Neural crest cell (in vitro differentiated cells): ENCODE results near the gene PITHD1. TPM values are rescaled to one million over a fixed set of nuclear protein-coding genes. Genes with fewer than 3 reads are reported as not detected.

ENCODE experiments used
- DNase-seq: peaks from one replicate; pipeline ENCODE4 v3.0.0; 2021; ENCODE audit warnings: low read depth, mixed read lengths, low spot score
- H3K27ac Mint-ChIP-seq: one replicate; pipeline ENCODE4 v1.8.0; 2021; ENCODE audit warnings: mild to moderate bottlenecking, mixed read lengths; ENCODE audit not compliant: unreplicated experiment
- H3K27me3 Mint-ChIP-seq: 2 replicates; pipeline ENCODE4 v1.8.0; 2021; ENCODE audit warnings: low read depth, mild to moderate bottlenecking, mixed read lengths
- H3K36me3 Mint-ChIP-seq: 2 replicates; pipeline ENCODE4 v1.8.0; 2021; ENCODE audit warnings: low read depth, mild to moderate bottlenecking, mixed read lengths
- H3K4me1 Mint-ChIP-seq: 2 replicates; pipeline ENCODE4 v1.8.0; 2021; ENCODE audit warnings: mixed read lengths
- H3K4me3 Mint-ChIP-seq: one replicate; pipeline ENCODE4 v1.8.0; 2021; ENCODE audit warnings: mild to moderate bottlenecking, mixed read lengths
- H3K9me3 Mint-ChIP-seq: 2 replicates; pipeline ENCODE4 v1.8.0; 2021; ENCODE audit warnings: mixed read lengths
- total RNA-seq: library from RNA; stranded (reverse); gene quantifications from 2 replicates; pipeline ENCODE4 v1.2.1, GENCODE V29; 2021
- TF ChIP-seq, protein P1 (sequence below): fragments of 200-600 bp; sonication (generic); conservative IDR thresholded peaks from 2 replicates; pipeline ENCODE4 v1.5.0; 2021; ENCODE audit warnings: antibody characterized with exemption, mild to moderate bottlenecking

The PITHD1 gene
- total RNA-seq, 1 donor from 2014 or later: 57.5 TPM

DNA sequence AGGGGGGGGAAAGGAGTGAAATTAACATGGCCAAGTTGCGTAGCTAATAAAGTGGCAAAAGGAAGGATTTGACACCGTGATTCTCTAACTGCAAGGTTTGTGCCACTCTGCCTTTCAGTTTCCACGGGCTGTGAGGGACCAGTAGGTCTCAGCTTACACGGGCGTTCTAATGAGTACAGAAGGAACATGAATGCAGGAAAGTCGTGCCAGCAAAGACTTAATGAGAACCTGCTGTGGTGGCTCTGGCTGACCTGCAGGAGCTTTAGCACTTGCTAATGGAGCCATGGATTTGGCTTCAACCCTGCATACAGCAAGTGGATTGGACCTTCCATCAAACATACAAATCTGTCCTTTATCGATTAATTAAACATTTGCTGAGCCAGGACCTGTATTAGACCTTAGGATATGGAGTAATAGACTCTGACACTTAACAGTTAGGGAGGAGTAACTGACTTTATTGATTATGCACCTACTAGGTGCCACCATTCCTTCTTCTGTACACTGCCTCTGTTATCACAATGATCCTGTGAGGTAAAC, 15.1 kb upstream of the PITHD1 start:
- H3K4me1 Mint-ChIP-seq: no peaks in the 10 kb centered on the region
- DNase-seq: no peak
- no peaks in the 10 kb centered on the region for H3K9me3 Mint-ChIP-seq
- no peak overlapping the region for H3K4me3 Mint-ChIP-seq
- H3K27me3 Mint-ChIP-seq: no peaks in the 10 kb centered on the region
- TF ChIP-seq, protein P1, sequence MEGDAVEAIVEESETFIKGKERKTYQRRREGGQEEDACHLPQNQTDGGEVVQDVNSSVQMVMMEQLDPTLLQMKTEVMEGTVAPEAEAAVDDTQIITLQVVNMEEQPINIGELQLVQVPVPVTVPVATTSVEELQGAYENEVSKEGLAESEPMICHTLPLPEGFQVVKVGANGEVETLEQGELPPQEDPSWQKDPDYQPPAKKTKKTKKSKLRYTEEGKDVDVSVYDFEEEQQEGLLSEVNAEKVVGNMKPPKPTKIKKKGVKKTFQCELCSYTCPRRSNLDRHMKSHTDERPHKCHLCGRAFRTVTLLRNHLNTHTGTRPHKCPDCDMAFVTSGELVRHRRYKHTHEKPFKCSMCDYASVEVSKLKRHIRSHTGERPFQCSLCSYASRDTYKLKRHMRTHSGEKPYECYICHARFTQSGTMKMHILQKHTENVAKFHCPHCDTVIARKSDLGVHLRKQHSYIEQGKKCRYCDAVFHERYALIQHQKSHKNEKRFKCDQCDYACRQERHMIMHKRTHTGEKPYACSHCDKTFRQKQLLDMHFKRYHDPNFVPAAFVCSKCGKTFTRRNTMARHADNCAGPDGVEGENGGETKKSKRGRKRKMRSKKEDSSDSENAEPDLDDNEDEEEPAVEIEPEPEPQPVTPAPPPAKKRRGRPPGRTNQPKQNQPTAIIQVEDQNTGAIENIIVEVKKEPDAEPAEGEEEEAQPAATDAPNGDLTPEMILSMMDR: no peak
- H3K27ac Mint-ChIP-seq: no peak overlapping the region
- peaks cover 13% of the 10 kb centered on the region for H3K36me3 Mint-ChIP-seq

DNA sequence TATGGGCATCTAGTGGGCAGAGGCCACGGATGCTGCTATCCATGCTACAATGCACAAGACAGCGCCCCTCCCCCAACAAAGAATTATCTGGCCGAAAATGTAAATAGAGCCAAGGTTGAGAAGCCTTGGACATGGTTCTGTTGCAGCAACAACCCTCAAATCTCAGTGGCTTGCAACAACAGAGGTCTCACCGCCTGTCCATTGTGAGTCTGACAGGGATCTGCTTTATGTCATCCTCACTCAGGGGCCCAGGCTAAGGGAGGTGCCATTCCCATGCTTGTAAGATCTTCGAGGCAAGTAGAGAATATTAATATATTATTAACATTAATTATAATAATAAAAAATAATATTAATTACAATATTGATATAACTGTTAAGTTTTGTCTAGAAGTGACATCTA, 9.5 kb upstream of the PITHD1 start:
- H3K36me3 Mint-ChIP-seq: peaks cover 5% of the 10 kb centered on the region

DNA sequence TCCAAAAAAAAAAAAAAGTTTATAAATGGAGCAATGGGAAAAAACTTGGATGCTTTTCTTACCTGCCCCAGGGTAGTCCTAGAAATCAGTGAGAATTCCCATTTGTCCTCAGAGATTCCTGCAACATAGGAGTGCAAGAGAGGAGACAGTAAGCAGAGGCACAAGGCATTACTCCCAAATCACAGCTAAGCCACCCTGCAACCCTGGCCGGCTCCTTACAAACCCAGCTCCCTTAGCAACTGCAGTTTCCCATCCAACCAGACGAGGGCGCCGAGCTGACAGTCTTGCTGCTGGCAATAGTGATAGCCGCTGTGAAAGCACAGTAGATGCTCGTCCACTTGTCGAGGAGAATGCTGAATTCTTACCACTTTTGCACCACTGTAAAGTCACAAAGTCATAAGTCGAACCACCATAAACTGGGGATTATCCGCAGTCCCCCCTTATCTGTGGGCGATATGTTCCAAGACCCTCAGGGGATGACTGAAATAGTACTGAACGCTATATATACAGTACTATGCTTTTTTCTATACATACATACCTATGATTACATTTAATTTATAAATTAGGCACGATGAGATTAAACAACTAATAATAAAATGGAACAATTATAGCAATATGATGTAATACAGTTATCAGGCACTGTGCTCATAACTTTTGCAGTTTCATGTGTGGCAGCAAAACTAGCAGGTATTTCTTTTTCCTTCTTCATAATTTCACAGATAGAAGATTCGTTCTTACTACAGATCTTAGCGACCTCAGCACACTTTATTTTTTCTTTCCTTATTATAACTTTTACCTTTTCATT, 6.0 kb upstream of the PITHD1 start:
- H3K9me3 Mint-ChIP-seq: no peaks in the 10 kb centered on the region
- H3K4me3 Mint-ChIP-seq: peak overlapping the region; percentile 52
- DNase-seq: peak; percentile 97
- H3K27ac Mint-ChIP-seq: peak overlapping the region; percentile 31
- no peaks in the 10 kb centered on the region for H3K27me3 Mint-ChIP-seq
- TF ChIP-seq, protein P1: peak; percentile 89
- no peaks in the 10 kb centered on the region for H3K36me3 Mint-ChIP-seq
- peaks cover 5% of the 10 kb centered on the region for H3K4me1 Mint-ChIP-seq

More for the DNA sequence above, 9.5 kb upstream of the PITHD1 start:
- Mint-ChIP-seq H3K4me1 (no peaks in the 10 kb centered on the region), H3K27me3 (no peaks in the 10 kb centered on the region), H3K9me3 (no peaks in the 10 kb centered on the region), H3K4me3 (no peak overlapping the region), H3K27ac (no peak overlapping the region)
- TF ChIP-seq, protein P1: no peak
- no peak for DNase-seq

DNA sequence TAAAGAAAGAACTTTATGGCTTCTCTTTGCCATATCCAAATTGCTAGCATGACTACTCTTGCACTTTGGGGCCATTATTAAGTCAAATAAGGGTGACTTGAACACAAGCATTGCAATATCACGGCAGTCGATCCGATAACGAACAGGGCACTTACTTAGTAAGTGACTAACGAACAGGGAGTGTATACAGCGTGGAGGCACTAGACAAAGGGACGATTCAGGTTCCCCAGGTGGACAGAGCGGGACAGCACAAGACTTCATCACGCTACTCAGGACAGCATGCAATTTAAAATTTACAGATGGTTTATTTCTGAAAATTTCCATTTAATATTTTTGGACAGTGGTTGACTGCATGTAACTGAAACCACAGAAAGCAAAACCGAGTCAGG, 5.4 kb upstream of the PITHD1 start:
- no peaks in the 10 kb centered on the region for H3K27me3 Mint-ChIP-seq
- no peak for DNase-seq
- H3K4me3 Mint-ChIP-seq: no peak overlapping the region
- peaks cover 9% of the 10 kb centered on the region for H3K4me1 Mint-ChIP-seq
- no peaks in the 10 kb centered on the region for H3K9me3 Mint-ChIP-seq
- TF ChIP-seq, protein P1: no peak
- no peak overlapping the region for H3K27ac Mint-ChIP-seq
- no peaks in the 10 kb centered on the region for H3K36me3 Mint-ChIP-seq

DNA sequence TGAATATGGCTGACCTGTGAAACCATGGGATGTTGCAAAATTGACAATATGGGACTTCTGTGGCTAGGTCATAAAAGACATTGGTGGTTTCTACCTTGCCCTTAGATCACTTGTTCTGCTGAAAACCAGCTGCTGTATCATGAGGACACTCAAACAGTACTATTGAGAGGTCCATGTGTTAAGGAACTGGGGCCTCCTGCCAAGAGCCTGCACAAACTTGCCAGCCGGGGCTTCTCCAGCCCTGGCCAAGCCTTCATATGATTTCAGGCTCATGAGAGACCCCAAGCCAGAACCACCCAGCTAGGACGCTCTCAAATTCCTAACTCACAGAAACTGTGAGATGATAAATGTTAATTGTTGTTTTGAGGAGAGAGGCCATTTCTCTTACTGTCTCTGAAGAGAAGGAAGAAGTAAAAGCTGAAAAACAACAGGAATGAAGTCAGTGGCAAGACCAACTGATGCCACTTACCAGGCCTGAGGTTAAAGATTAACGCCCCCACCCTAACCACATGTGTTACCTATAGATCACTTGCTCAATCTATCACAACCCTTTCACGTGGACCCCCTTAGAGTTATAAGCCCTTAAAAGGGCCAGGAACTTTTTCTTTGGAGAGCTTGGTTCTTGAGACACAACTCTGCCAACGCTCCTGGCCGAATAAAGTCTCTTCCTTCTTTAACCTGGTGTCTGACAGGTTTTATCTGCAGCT, 3.9 kb upstream of the PITHD1 start:
- H3K4me3 Mint-ChIP-seq: peak overlapping the region; percentile 77
- DNase-seq: no peak
- H3K27ac Mint-ChIP-seq: no peak overlapping the region
- no peaks in the 10 kb centered on the region for H3K27me3 Mint-ChIP-seq
- no peaks in the 10 kb centered on the region for H3K9me3 Mint-ChIP-seq
- H3K4me1 Mint-ChIP-seq: peaks cover 15% of the 10 kb centered on the region
- no peaks in the 10 kb centered on the region for H3K36me3 Mint-ChIP-seq
- TF ChIP-seq, protein P1: no peak
